ENCODE results near the gene PACSIN1. TPM values are rescaled to one million over a fixed set of nuclear protein-coding genes. Genes with fewer than 3 reads are reported as not detected.

Gene PACSIN1
- total RNA-seq, 2 experiments from 2014 or later, result 0.07 to 0.15 TPM

Other genes starting within 250 kb of the PACSIN1 start
- gene HMGA1, start 229.2 kb upstream of the PACSIN1 start, total RNA-seq, result 100 to 1,000 TPM; 705 to 712 TPM
- 10 to 100 TPM; 11.7 to 13.8 TPM for gene SMIM29, start 217.1 kb upstream of the PACSIN1 start, total RNA-seq
- gene NUDT3, start 73.4 kb upstream of the PACSIN1 start, total RNA-seq, result 10 to 100 TPM; 14.0 to 14.3 TPM
- gene RPS10, start 40.0 kb upstream of the PACSIN1 start, total RNA-seq, result 1,000 to 10,000 TPM; 2,718 to 2,727 TPM
- gene SPDEF, start 90.3 kb downstream of the PACSIN1 start, total RNA-seq, result under 1 TPM; 0.24 to 0.35 TPM
- gene ILRUN, start 230.7 kb downstream of the PACSIN1 start, total RNA-seq, result 10 to 100 TPM; 51.4 to 53.3 TPM

Data from activated naive CD4-positive, alpha-beta T cell treated with anti-CD3 and anti-CD28 coated beads for 36 hours (primary cell).